ENCODE data around the gene HOXC9. TPM values are rescaled to one million over a fixed set of nuclear protein-coding genes. Genes with fewer than 3 reads are reported as not detected.

HOXC9 gene
- total RNA-seq, 1 donor from 2014 or later: not detected

DNA sequence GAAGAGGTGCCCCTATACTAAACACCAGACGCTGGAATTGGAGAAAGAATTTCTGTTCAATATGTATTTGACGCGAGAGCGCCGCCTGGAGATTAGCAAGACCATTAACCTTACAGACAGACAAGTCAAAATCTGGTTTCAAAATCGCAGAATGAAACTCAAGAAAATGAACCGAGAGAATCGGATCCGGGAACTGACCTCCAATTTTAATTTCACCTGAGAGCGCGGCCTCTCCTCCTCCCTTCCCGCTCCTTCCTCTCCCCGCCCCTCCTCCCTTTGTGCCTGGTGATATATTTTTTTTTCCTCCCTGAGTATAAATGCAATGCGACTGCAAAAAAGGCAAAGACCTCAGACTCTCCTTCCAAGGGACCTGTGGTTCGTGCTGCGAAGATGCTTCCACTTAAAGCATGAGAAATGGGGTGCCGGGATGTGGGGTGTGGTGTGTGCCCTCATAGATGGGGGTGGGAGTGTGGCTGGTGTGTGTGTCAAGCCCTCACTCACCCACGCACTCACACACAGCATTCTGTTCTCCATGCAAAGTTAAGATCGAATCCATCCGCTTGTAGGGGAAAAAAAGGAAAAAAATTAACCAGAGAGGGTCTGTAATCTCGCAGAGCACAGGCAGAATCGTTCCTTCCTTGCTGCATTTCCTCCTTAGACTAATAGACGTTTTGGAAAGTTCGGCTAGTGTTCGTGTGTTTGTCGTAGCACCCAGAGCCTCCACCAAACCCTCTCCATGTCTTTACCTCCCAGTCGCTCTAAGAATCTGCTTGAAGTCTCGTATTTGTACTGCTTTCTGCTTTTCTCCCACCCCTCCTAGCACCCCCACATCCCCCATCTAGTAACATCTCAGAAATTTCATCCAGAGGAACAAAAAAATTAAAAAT lies 10.5 kb upstream of the HOXC9 start:
- DNase-seq (no peak), ATAC-seq (ENCODE audit: low read depth) (no peak)
- Mint-ChIP-seq H3K27me3 (peaks cover 87% of the 10 kb centered on the region), H3K9me3 (peaks cover 2% of the 10 kb centered on the region), H3K27ac (no peak overlapping the region), H3K4me3 (no peak overlapping the region), H3K36me3 (ENCODE audit: low read depth) (no peaks in the 10 kb centered on the region), H3K4me1 (peaks cover 30% of the 10 kb centered on the region)
- ChIA-PET POLR2A (no interaction called here), CTCF (no interaction called here)
- TF ChIP-seq, protein P1, sequence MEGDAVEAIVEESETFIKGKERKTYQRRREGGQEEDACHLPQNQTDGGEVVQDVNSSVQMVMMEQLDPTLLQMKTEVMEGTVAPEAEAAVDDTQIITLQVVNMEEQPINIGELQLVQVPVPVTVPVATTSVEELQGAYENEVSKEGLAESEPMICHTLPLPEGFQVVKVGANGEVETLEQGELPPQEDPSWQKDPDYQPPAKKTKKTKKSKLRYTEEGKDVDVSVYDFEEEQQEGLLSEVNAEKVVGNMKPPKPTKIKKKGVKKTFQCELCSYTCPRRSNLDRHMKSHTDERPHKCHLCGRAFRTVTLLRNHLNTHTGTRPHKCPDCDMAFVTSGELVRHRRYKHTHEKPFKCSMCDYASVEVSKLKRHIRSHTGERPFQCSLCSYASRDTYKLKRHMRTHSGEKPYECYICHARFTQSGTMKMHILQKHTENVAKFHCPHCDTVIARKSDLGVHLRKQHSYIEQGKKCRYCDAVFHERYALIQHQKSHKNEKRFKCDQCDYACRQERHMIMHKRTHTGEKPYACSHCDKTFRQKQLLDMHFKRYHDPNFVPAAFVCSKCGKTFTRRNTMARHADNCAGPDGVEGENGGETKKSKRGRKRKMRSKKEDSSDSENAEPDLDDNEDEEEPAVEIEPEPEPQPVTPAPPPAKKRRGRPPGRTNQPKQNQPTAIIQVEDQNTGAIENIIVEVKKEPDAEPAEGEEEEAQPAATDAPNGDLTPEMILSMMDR (IDR thresholded peaks at IDR 0.05): no peak
- intact Hi-C loops (cut with micrococcal nuclease): loop anchor here (5.0 kb wide), 1 partner anchor 197 kb away; no protein-coding TSS in a partner anchor

DNA sequence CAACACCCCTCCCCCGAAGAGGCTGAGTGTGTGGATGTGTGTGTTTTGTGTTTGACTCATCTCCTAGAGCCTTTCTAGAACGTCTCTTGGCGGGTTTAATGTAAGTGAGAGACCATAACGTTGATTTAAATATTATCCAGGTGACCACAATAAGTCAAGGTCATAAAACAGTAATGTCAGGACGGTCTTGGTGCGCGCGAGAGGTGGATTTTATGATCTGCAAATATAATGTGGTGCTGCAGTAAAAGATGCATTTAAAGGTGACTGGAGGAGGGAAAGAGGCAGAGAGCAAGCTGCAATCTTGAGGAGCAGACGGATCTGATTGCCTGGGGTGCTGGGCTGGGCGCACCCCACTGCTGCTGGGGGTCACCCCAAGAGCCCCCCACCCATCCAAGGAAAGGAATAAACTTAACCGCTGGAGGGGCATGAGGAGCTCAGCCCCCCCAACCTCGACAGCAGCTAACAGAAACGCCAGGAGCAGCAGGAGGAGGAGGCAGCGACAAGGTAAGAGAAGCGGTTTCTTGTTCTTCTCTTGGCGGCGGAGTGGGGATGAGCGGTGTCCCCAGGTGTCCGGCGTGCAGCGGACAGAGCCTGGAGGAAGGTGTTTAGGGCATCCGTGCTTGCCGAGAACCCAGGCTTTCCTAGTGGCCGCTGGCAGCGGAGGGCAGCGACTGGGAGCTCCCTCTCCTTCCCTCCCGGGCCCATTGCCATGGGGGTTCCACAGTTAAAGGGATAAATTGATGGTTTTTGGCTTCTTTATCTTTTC lies 9.5 kb upstream of the HOXC9 start:
- CTCF ChIA-PET: interaction anchor here (1.0 kb wide), 1 partner anchor 15 kb away, joined by 3 read pairs; no protein-coding TSS in a partner anchor
- POLR2A ChIA-PET: interaction anchor here (0.5 to 0.6 kb wide), 2 partner anchors 33 to 42 kb away, joined by 3 read pairs; no protein-coding TSS in a partner anchor
- no peak for DNase-seq
- H3K27me3 Mint-ChIP-seq: peaks cover 85% of the 10 kb centered on the region
- TF ChIP-seq, protein P1 (IDR thresholded peaks at IDR 0.05): no peak
- H3K4me1 Mint-ChIP-seq: peaks cover 33% of the 10 kb centered on the region
- H3K4me3 Mint-ChIP-seq: no peak overlapping the region
- H3K27ac Mint-ChIP-seq: no peak overlapping the region
- peaks cover 2% of the 10 kb centered on the region for H3K9me3 Mint-ChIP-seq
- intact Hi-C loops (cut with micrococcal nuclease): no loop called here
- no peak for ATAC-seq (ENCODE audit: low read depth)
- H3K36me3 Mint-ChIP-seq (ENCODE audit: low read depth): no peaks in the 10 kb centered on the region

DNA sequence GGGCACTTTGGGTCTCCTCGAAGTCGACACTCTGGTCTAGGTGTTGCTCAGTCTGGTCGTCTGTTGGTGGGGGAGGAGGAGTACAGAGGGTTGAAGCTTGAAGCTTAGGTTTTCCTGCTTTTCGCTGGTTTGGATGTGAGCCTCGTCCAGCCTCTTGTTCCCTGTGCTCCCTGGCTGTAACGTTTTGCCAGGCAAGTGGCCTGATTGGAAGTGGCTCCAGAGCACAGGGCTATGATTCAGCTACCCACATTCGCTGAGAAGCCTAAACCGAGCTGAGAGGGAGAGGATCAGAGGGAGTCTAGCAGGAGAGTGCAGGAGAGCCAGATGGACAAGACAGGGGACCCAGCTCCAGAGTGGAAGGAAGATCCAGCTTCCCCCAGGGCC lies 8.9 kb upstream of the HOXC9 start:
- no peak overlapping the region for H3K27ac Mint-ChIP-seq
- H3K9me3 Mint-ChIP-seq: peaks cover 2% of the 10 kb centered on the region
- no peak for ATAC-seq (ENCODE audit: low read depth)
- no peak for DNase-seq
- ChIA-PET POLR2A (interaction anchor here (0.5 to 0.6 kb wide), 2 partner anchors 33 to 43 kb away, joined by 3 read pairs; no protein-coding TSS in a partner anchor), CTCF (interaction anchor here (1.0 kb wide), 1 partner anchor 15 kb away, joined by 3 read pairs; no protein-coding TSS in a partner anchor)
- TF ChIP-seq, protein P1 (IDR thresholded peaks at IDR 0.05): no peak
- intact Hi-C loops (cut with micrococcal nuclease): no loop called here
- H3K4me1 Mint-ChIP-seq: peaks cover 36% of the 10 kb centered on the region
- H3K36me3 Mint-ChIP-seq (ENCODE audit: low read depth): peaks cover 1% of the 10 kb centered on the region
- no peak overlapping the region for H3K4me3 Mint-ChIP-seq
- peaks cover 86% of the 10 kb centered on the region for H3K27me3 Mint-ChIP-seq

DNA sequence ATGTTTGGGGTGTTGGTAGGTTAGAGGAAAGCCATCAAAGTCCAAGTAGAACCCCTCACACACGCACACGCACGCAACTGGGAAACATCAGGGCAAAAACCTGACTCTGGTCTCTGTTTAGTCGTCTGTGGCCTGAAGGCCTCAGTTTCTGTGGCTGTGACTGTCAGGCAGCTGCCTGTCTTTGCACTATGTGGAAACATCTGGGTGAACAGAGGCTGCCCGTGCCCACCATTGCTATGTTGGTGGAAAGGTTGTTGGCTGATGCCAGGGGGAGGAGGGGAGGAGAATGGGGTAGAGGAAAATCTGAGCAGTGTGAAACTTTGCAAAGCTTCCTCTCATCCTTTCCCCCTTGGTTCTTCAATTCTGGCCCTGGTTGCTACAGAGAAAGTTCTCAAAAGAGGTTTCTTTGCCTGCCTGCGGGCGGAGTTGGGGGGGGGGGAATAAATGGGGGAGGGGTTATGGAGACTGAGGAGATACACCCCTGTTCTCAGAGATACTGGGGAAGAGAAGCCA lies 7.5 kb upstream of the HOXC9 start:
- H3K4me1 Mint-ChIP-seq: peaks cover 37% of the 10 kb centered on the region
- DNase-seq (no peak), ATAC-seq (ENCODE audit: low read depth) (no peak)
- intact Hi-C loops (cut with micrococcal nuclease): no loop called here
- H3K9me3 Mint-ChIP-seq: peaks cover 2% of the 10 kb centered on the region
- peaks cover 83% of the 10 kb centered on the region for H3K27me3 Mint-ChIP-seq
- TF ChIP-seq, protein P1 (IDR thresholded peaks at IDR 0.05): no peak
- ChIA-PET CTCF (interaction anchor here (1.2 kb wide), 1 partner anchor 40 kb away, joined by 3 read pairs; no protein-coding TSS in a partner anchor), POLR2A (no interaction called here)
- no peak overlapping the region for H3K27ac Mint-ChIP-seq
- H3K36me3 Mint-ChIP-seq (ENCODE audit: low read depth): peaks cover 1% of the 10 kb centered on the region
- H3K4me3 Mint-ChIP-seq: no peak overlapping the region

Data from activated B cell treated with CpG ODN at 0.5 μM for 24 hours (primary cell).